A549 (cell line): Measurements from ENCODE around the gene AMIGO2. TPM values are rescaled to one million over a fixed set of nuclear protein-coding genes. Genes with fewer than 3 reads are reported as not detected.
A peak's percentile ranks its signal among the peaks of the same experiment; 100 is the strongest.

Source experiments
- ATAC-seq, 2 experiments: fragments of 200-7000 bp in 1 of 2; fragments of >200 bp in 1 of 2; cut with Nextera tagmentation in 1 of 2; cut with Tn5 transposase in 1 of 2; 3 replicates each; pipeline versions ENCODE4 v1.8.0 to v1.9.1; 2018 to 2020; ENCODE audit warnings: mild to moderate bottlenecking in 1 of 2, moderate library complexity in 1 of 2
- CTCF ChIA-PET: fragments of 300-600 bp; sonication (Branson Sonifier 250); formaldehyde crosslinking; extraction: SDS; loops from one replicate; lab custom pipeline; 2021; ENCODE audit warnings: antibody characterized with exemption, inconsistent platforms; lab: Yijun Ruan, JAX
- POLR2A ChIA-PET: fragments of 350-600 bp; formaldehyde crosslinking; extraction: SDS; loops from one replicate; lab custom pipeline; 2021; ENCODE audit warnings: antibody characterized with exemption, inconsistent platforms; lab: Yijun Ruan, JAX
- DNase-seq, 2 experiments: peaks; one replicate each; pipeline versions ENCODE4 v3.0.0 to v3.0.0-alpha.2; 2011 to 2016; ENCODE audit warnings: low read depth in 1 of 2, low spot score in 1 of 2
- FAIRE-seq: peaks from 2 replicates; lab custom pipeline; 2011; peaks lifted over from hg19 to GRCh38; lab: Jason Lieb, UNC
- H3K27ac ChIP-seq, 2 experiments: fragments of >200 bp; sonication (Bioruptor Twin); formaldehyde crosslinking; 3 replicates each; pipeline ENCODE4 v1.5.1; 2016 to 2017
- H3K4me1 ChIP-seq: fragments of >200 bp; sonication (Bioruptor Twin); formaldehyde crosslinking; 3 replicates; pipeline ENCODE4 v1.6.1; 2016
- H3K4me2 ChIP-seq: fragments of >200 bp; sonication (Bioruptor Twin); formaldehyde crosslinking; 3 replicates; pipeline ENCODE4 v1.6.1; 2016
- H3K4me3 ChIP-seq: fragments of >200 bp; sonication (Bioruptor Twin); formaldehyde crosslinking; 3 replicates; pipeline ENCODE4 v1.5.1; 2016
- H3K9me3 ChIP-seq: fragments of >200 bp; sonication (Bioruptor Twin); formaldehyde crosslinking; 3 replicates; pipeline ENCODE4 v1.6.1; 2016
- BHLHE40 ChIP-seq: IDR thresholded peaks from 2 replicates; pipeline ENCODE4 v1.6.1; 2012; ENCODE audit warnings: low read depth, low read length, inconsistent platforms
- CBX2 ChIP-seq: fragments of 200-600 bp; sonication (generic); IDR thresholded peaks from 2 replicates; pipeline ENCODE4 v1.6.1; 2016; ENCODE audit warnings: low read depth, mild to moderate bottlenecking, borderline replicate concordance
- CBX8 ChIP-seq: fragments of 200-600 bp; sonication (generic); IDR thresholded peaks from 2 replicates; pipeline ENCODE4 v1.6.1; 2016
- CEBPB ChIP-seq, 2 experiments: fragments of >200 bp in 1 of 2; sonication (Bioruptor Twin) in 1 of 2; formaldehyde crosslinking in 1 of 2; IDR thresholded peaks; 2 replicates each; pipeline ENCODE4 v1.6.1; 2012 to 2016
- CHD4 ChIP-seq: fragments of 200-600 bp; sonication (generic); IDR thresholded peaks from 2 replicates; pipeline ENCODE4 v1.6.1; 2016; ENCODE audit warnings: antibody characterized with exemption, mild to moderate bottlenecking, borderline replicate concordance
- EP300 ChIP-seq, 2 experiments: fragments of >200 bp; sonication (Bioruptor Twin); formaldehyde crosslinking; IDR thresholded peaks; 2 replicates in 1 of 2; 3 replicates in 1 of 2; pipeline ENCODE4 v1.6.1; 2016 to 2017
- ESRRA ChIP-seq: fragments of 150-350 bp; IDR thresholded peaks from 2 replicates; pipeline ENCODE4 v1.6.1; 2014; ENCODE audit warnings: mild to moderate bottlenecking, low read length, borderline replicate concordance
- FOXS1 ChIP-seq: fragments of 250-450 bp; sonication (Bioruptor Pico); IDR thresholded peaks from 2 replicates; pipeline ENCODE4 v1.5.0; 2020; ENCODE audit warnings: mild to moderate bottlenecking, moderate library complexity
- HEYL ChIP-seq: fragments of 250-450 bp; sonication (Bioruptor Pico); IDR thresholded peaks from 2 replicates; pipeline ENCODE4 v1.8.0; 2021; ENCODE audit warnings: mild to moderate bottlenecking, moderate library complexity
- HOXB13 ChIP-seq: fragments of 250-450 bp; sonication (Bioruptor Pico); IDR thresholded peaks from 2 replicates; pipeline ENCODE4 v1.5.0; 2020; ENCODE audit warnings: low read depth, mild to moderate bottlenecking, moderate library complexity
- HOXB5 ChIP-seq: fragments of 250-450 bp; sonication (Bioruptor Pico); IDR thresholded peaks from 2 replicates; pipeline ENCODE4 v1.5.0; 2020; ENCODE audit warnings: mild to moderate bottlenecking, moderate library complexity
- JUNB ChIP-seq: fragments of >200 bp; sonication (Bioruptor Twin); formaldehyde crosslinking; IDR thresholded peaks from 2 replicates; pipeline ENCODE4 v1.6.1; 2016
- KDM1A ChIP-seq: fragments of 200-600 bp; sonication (generic); IDR thresholded peaks from 2 replicates; pipeline ENCODE4 v1.6.1; 2016; ENCODE audit warnings: low read depth, mild to moderate bottlenecking
- MAFK ChIP-seq: fragments of 450-650 bp; IDR thresholded peaks from 2 replicates; pipeline ENCODE4 v1.6.1; 2014; ENCODE audit not compliant: partially characterized antibody
- MAZ ChIP-seq: fragments of 150-350 bp; IDR thresholded peaks from 2 replicates; pipeline ENCODE4 v1.6.1; 2014; ENCODE audit warnings: antibody characterized with exemption, low read depth, low read length, borderline replicate concordance
- NPAS2 ChIP-seq: fragments of 250-450 bp; sonication (Bioruptor Pico); IDR thresholded peaks from 2 replicates; pipeline ENCODE4 v1.8.0; 2022; ENCODE audit warnings: mild to moderate bottlenecking, moderate library complexity, borderline replicate concordance
- NR3C1 ChIP-seq: fragments of >200 bp; sonication (Bioruptor Twin); formaldehyde crosslinking; IDR thresholded peaks from 3 replicates; pipeline ENCODE4 v1.6.1; 2017
- PHF8 ChIP-seq: fragments of 200-600 bp; sonication (generic); IDR thresholded peaks from 2 replicates; pipeline ENCODE4 v1.6.1; 2016; ENCODE audit warnings: low read depth, mild to moderate bottlenecking, antibody characterized with exemption, moderate library complexity, borderline replicate concordance
- RAD21 ChIP-seq, 2 experiments: fragments of >200 bp in 1 of 2; sonication (Bioruptor Twin) in 1 of 2; formaldehyde crosslinking in 1 of 2; IDR thresholded peaks in 1 of 2; conservative IDR thresholded peaks in 1 of 2; 2 replicates in 1 of 2; 3 replicates in 1 of 2; pipeline ENCODE4 v1.6.1; 2012 to 2018; ENCODE audit warnings: inconsistent platforms in 1 of 2
- RCOR1 ChIP-seq: fragments of 150-350 bp; IDR thresholded peaks from 2 replicates; pipeline ENCODE4 v1.6.1; 2014; ENCODE audit warnings: antibody characterized with exemption, low read length, low read depth
- RFX5 ChIP-seq: fragments of 450-650 bp; IDR thresholded peaks from 2 replicates; pipeline ENCODE4 v1.7.1; 2014; ENCODE audit warnings: antibody characterized with exemption, mild to moderate bottlenecking, moderate library complexity
- SMC3 ChIP-seq: fragments of >200 bp; sonication (Bioruptor Twin); formaldehyde crosslinking; IDR thresholded peaks from 3 replicates; pipeline ENCODE4 v1.6.1; 2018; ENCODE audit warnings: inconsistent platforms
- ZFP36 ChIP-seq: fragments of 450-650 bp; IDR thresholded peaks from 2 replicates; pipeline ENCODE4 v1.6.1; 2014; ENCODE audit warnings: borderline replicate concordance; ENCODE audit not compliant: partially characterized antibody
- WGBS: methylation state at CpG from one replicate; pipeline ENCODE4 v1.1.6; 2017; ENCODE audit errors: missing lambda C conversion rate; 5-methylcytosine and 5-hydroxymethylcytosine counted together
- polyA plus RNA-seq, 4 experiments: library from polyadenylated mRNA; depleted of rRNA in 3 of 4; stranded (reverse); fragments of >200 nt; fragmentation: RNase III in 1 of 4; extraction: RNeasy Plus Mini Kit Qiagen cat#74134 plus additional on column Dnase treatment in 1 of 4; gene quantifications; 2 replicates in 3 of 4; 3 replicates in 1 of 4; pipeline ENCODE4 v1.2.3, GENCODE V29; 2011 to 2017
- TF ChIP-seq, protein P1 (sequence below): fragments of 150-350 bp; IDR thresholded peaks from 2 replicates; pipeline ENCODE4 v1.6.1; 2014; ENCODE audit warnings: low read depth, mild to moderate bottlenecking, low read length
- TF ChIP-seq, protein P2 (sequence below): IDR thresholded peaks from 2 replicates; pipeline ENCODE4 v1.6.1; 2012
- TF ChIP-seq, protein P3 (sequence below): IDR thresholded peaks from 2 replicates; pipeline ENCODE4 v1.6.1; 2012; ENCODE audit warnings: low read depth, borderline replicate concordance

AMIGO2 gene
- polyA plus RNA-seq, 2 of the 4 experiments (the other 2 are of a cell fraction) = 288 to 636 TPM

DNA sequence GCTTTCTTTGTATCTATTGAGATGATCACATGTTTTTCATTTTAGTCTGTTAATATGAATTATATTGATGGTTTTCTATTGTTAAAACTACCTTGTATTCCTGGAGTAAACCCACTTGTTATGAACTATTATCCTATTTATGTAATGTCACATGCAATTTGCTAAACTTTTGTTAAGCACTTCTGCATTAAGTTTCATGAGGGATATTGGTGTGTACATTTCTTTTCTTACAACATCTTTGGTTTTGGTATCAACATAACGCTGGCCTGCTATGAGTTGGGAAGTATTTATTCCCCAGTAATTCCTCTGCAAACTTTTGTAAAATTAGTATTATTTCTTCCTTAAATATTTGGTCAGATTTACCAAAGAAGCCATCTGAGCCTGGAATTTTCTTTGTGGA, 46.5 kb upstream of the AMIGO2 start:
- H3K9me3 ChIP-seq = peaks cover 6% of the 10 kb centered on the region; the same call in 1 of the 3 replicates
- H3K4me2 ChIP-seq = no peak overlapping the region
- FAIRE-seq (peak; percentile 92), DNase-seq (no peak)
- TF ChIP-seq JUNB = no peak
- no peak for TF ChIP-seq SMC3
- TF ChIP-seq NR3C1 = no peak
- TF ChIP-seq ESRRA = no peak
- TF ChIP-seq, all 56 proteins: peak for 0
- Histone ChIP-seq H3K4me1 (peaks cover 31% of the 10 kb centered on the region), H3K4me3 (no peak overlapping the region), H3K27ac (no peak overlapping the region)
- CTCF ChIA-PET = interaction anchor here (0.6 kb wide), 1 partner anchor 170 kb away, joined by 3 read pairs; no protein-coding TSS in a partner anchor
- 90% methylated on average over 1 of the region's 1 CpG for WGBS
- POLR2A ChIA-PET = no interaction called here
- no peak for ATAC-seq

DNA sequence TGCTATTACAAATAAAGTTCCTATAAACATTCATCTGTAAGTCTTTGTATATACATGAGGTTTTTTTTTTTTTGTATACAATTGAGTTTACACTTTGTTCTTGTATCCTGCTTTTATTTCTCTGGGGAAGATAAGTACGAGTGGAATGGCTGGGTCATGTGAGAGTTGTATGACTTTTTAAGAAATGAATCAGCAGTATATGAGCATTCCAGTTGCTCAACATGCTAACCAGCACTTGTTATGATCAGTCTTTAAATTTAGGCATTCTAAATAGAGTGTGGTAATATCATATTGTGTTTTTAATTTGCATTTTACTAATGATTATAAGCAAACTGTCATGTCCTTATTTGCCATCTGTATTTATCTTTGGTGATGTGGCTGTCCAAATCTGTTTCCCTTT, 44.7 kb upstream of the AMIGO2 start:
- Histone ChIP-seq H3K4me2 (no peak overlapping the region), H3K9me3 (peaks cover 6% of the 10 kb centered on the region; the same call in 1 of the 3 replicates), H3K4me1 (peaks cover 34% of the 10 kb centered on the region), H3K27ac (no peak overlapping the region), H3K4me3 (no peak overlapping the region)
- peak; percentile 59 for FAIRE-seq
- no peak for DNase-seq
- ChIA-PET CTCF (no interaction called here), POLR2A (no interaction called here)
- TF ChIP-seq MAFK (no peak), HOXB13 (no peak), CBX2 (no peak), HEYL (no peak), PHF8 (no peak), NR3C1 (no peak), RAD21 (conservative IDR thresholded peaks at IDR 0.05 in 1 of 2, IDR thresholded peaks at IDR 0.05 in 1 of 2) (no peak), MAZ (no peak), CHD4 (no peak), BHLHE40 (no peak), NPAS2 (CRISPR knock-in tag) (no peak), CBX8 (no peak), JUNB (no peak)
- TF ChIP-seq, protein P1, sequence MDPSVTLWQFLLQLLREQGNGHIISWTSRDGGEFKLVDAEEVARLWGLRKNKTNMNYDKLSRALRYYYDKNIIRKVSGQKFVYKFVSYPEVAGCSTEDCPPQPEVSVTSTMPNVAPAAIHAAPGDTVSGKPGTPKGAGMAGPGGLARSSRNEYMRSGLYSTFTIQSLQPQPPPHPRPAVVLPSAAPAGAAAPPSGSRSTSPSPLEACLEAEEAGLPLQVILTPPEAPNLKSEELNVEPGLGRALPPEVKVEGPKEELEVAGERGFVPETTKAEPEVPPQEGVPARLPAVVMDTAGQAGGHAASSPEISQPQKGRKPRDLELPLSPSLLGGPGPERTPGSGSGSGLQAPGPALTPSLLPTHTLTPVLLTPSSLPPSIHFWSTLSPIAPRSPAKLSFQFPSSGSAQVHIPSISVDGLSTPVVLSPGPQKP = no peak
- TF ChIP-seq, protein P2, sequence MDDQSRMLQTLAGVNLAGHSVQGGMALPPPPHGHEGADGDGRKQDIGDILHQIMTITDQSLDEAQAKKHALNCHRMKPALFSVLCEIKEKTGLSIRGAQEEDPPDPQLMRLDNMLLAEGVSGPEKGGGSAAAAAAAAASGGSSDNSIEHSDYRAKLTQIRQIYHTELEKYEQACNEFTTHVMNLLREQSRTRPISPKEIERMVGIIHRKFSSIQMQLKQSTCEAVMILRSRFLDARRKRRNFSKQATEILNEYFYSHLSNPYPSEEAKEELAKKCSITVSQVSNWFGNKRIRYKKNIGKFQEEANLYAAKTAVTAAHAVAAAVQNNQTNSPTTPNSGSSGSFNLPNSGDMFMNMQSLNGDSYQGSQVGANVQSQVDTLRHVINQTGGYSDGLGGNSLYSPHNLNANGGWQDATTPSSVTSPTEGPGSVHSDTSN = no peak
- WGBS = 40% methylated on average over 1 of the region's 1 CpG
- ATAC-seq = no peak

DNA sequence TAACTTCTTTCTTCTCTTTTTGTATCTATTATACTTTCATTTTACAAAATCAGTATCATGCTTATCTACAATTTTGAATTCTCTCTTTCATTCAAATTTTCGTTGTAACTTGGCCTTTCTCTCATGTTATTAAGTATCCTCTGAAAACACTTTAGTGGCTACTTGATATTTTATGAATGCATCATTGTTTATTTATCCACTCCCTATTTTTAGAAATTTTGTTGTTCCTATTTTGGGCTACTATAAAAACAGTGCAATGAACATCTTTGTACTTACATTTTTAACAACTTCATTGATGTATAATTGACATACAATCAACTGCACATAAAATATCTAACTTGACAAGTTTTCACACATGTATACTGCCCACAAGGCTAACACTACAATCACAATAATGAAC, 44.0 kb upstream of the AMIGO2 start:
- 29% methylated on average over 1 of the region's 1 CpG for WGBS
- DNase-seq (no peak), FAIRE-seq (no peak), ATAC-seq (no peak)
- no peak overlapping the region for H3K4me3 ChIP-seq
- TF ChIP-seq EP300 (IDR thresholded peaks at IDR 0.05) (no peak), KDM1A (no peak), ESRRA (no peak), RAD21 (conservative IDR thresholded peaks at IDR 0.05 in 1 of 2, IDR thresholded peaks at IDR 0.05 in 1 of 2) (no peak), ZFP36 (no peak), CEBPB (IDR thresholded peaks at IDR 0.05) (no peak), HOXB5 (CRISPR knock-in tag) (no peak), HEYL (no peak), NPAS2 (CRISPR knock-in tag) (no peak), CBX8 (no peak), RFX5 (no peak), RCOR1 (no peak), FOXS1 (no peak)
- TF ChIP-seq, protein P3, sequence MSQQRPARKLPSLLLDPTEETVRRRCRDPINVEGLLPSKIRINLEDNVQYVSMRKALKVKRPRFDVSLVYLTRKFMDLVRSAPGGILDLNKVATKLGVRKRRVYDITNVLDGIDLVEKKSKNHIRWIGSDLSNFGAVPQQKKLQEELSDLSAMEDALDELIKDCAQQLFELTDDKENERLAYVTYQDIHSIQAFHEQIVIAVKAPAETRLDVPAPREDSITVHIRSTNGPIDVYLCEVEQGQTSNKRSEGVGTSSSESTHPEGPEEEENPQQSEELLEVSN = no peak
- peak overlapping the region; percentile 15; the same call in 2 of the 3 replicates for H3K4me2 ChIP-seq
- ChIA-PET CTCF (no interaction called here), POLR2A (no interaction called here)
- no peak overlapping the region for H3K27ac ChIP-seq
- H3K9me3 ChIP-seq = peaks cover 6% of the 10 kb centered on the region; the same call in 1 of the 3 replicates
- peaks cover 34% of the 10 kb centered on the region for H3K4me1 ChIP-seq
